Left lobe of liver (tissue), 2 donors: Measurements from ENCODE around the gene YJU2. TPM values are rescaled to one million over a fixed set of nuclear protein-coding genes. Genes with fewer than 3 reads are reported as not detected.
"Not testable (repeated sequence)": the region's sequence is repeated elsewhere in the genome, so short reads cannot be mapped to it uniquely, and the experiment has no call there.

ENCODE experiments used
- ATAC-seq: fragments of 200-7000 bp; cut with Tn5 transposase; one replicate; pipeline ENCODE4 v1.9.1; 2020; ENCODE audit warnings: mild to moderate bottlenecking, moderate library complexity
- DNase-seq: peaks from one replicate; pipeline ENCODE4 v3.0.0-alpha.2; 2020; ENCODE audit warnings: low spot score
- total RNA-seq: library from RNA; stranded (reverse); gene quantifications from one replicate; pipeline ENCODE4 v1.2.1, GENCODE V29; 2021
- donor health status: DM: no; HTN: no; CAD: no; lungs with moderate emphysema.
- donor health status: DM: no; HTN: yes; CAD: no.

YJU2 gene
- 8.1 TPM for total RNA-seq

GRCh38 chr19:4246767-4247593 lies at the start of gene YJU2:
Gene YJU2 (plus strand): TSS chr19:4247080. CDS start chr19:4247147, 67 bp downstream.
- ATAC-seq (peak; percentile 96), DNase-seq (peak; percentile 98)

GRCh38 chr19:4197228-4197624 lies 49.7 kb upstream of the YJU2 start:
- DNase-seq (no peak), ATAC-seq (no peak)

GRCh38 chr19:4197625-4198466 lies 49.0 kb upstream of the YJU2 start:
- DNase-seq = no peak
- ATAC-seq = no peak

DNA sequence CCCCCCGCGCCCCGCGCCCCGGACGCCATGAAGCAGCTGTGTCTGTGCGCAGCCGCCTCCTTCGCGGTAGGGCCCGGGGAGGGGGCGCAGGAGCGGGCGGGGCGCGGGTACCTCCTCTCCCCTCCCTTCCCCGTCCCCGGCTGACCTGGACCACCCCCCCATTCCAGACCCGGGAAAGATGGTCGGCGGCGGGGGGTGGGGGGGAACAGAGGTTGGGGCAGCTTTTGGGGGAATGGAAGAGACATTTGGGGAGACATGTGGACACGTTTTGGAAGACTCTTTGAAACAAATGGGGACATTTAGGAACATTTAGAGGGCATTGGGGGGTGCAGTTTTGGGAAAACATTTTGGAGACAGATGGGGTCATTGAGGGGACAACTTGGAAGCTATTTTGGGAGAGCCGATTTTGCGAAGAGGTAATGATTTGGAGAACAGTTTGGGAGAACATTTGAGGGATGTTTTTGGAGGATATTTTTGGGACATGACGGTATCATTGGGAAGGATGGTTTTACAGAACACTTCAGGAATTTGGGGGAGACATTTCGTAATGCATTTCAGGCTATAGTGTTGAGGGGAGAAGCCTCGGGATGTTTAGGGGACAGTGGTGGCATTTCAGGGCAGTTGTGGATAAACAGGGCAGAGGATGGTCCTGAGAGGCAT lies 48.3 kb upstream of the YJU2 start:
- no peak for DNase-seq

DNA sequence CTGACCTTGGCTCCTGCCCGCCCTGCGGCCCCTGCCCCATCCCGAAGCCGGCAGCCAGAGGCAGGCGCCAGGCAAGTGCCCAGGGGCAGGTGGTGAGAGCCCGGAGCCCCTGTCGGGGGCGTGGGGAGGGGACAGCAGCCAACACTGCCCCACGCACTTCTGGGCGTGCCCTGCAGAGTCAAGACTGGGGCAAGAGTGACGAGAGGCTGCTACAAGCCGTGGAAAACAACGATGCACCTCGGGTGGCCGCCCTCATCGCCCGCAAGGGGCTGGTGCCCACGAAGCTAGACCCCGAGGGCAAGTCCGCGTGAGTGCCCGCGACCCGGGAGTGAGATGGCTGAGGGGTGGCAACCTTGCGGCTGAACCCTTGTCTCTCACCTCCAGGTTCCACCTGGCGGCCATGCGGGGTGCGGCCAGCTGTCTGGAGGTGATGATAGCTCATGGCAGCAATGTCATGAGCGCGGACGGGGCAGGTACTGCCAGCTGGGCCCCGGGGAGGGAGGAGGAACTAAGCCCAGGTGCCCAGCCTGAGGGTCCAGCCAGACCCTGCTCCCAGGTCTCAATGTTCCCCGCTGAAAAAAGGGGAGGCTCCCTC lies 47.1 kb upstream of the YJU2 start:
- ATAC-seq = no peak

More for the DNA sequence above, 48.3 kb upstream of the YJU2 start:
- no peak for ATAC-seq

GRCh38 chr19:4200940-4201542 lies 45.8 kb upstream of the YJU2 start:
- ATAC-seq (no peak), DNase-seq (no peak)

More for the DNA sequence above, 47.1 kb upstream of the YJU2 start:
- no peak for DNase-seq

GRCh38 chr19:4201798-4202197 lies 45.1 kb upstream of the YJU2 start:
- DNase-seq (no peak), ATAC-seq (no peak)

DNA sequence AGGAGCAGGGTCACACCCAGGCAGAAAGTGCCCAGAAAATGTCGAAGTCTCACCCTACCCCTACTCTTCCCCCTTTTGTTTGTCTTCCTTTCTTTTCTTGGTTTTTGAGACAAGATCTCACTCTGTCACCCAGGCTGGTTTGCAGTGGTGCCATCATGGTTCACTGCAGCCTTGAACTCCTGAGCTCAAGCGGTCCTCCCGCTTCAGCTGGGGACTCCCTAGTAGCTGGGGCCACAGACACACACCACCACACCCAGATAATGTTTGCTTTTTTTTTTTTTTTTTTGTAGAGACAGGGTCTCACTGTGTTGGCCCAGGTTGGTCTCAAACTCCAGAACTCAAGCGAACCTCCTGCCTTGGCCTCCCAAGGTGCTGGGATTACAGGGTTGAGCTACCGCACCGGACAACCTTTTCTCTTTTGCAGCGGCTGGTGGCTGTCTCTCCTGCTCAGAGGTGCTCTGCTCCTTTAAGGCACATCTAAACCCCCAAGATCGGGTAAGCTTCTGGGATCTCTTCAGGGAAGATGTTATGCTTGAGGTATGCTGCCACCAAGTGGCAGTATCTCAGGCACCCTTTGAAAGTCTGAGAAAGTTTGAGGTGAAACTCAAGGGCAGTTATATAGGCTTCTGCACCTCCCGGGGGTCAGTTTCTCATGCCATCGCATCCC lies 39.9 kb upstream of the YJU2 start:
- ATAC-seq (peak; percentile 51), DNase-seq (no peak)

GRCh38 chr19:4208385-4209094 lies 38.3 kb upstream of the YJU2 start:
- peak; percentile 73 for ATAC-seq
- DNase-seq = no peak

DNA sequence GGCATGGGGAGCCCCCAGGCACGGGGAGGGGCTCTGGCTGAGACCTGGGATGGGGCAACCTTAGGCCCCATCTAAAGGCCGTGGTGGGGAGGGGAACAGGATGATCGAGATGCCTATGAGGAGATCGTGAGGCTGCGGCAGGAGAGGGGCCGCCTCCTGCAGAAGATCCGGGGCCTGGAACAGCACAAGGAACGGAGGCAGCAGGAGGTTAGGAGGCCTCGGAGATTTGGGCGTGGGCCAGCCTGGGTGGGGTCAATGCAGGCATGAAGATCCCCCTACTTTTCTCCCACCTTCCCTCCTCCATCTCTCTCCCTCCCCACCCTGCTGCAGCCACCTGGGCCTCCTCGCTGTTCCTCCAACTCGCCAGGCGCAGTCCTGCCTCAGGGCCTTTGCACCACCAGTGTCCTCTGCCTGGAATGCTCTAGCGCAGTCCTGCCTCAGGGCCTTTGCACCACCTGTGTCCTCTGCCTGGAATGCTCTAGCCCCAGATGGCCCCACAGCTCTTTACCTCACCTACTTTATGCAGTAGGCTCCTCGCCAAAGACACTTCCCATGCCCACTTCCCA lies 36.6 kb upstream of the YJU2 start:
- ATAC-seq = no peak
- no peak for DNase-seq

- DNase-seq (no peak), ATAC-seq (no peak)
These were observed 33.8 kb upstream of the YJU2 start for GRCh38 chr19:4213116-4213515.

DNA sequence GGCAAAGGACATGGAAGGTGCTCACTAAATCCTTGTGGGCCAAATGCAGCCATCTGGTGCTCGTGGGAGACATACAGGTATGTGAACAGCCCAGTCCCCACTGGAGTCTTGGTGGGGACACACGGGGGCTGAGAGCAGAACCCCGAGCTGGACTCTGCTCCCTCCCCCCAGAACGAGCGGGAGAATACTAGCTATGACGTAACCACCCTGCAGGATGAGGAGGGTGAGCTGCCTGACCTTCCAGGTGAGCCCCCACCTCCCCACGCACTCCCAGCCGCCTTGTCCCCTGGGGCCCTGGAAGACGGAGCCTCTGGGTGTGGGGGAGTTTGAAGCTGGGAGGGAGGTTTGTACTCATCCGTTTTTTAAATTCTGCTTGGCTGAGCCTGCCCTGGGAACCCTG lies 31.1 kb upstream of the YJU2 start:
- no peak for ATAC-seq
- DNase-seq = no peak

DNA sequence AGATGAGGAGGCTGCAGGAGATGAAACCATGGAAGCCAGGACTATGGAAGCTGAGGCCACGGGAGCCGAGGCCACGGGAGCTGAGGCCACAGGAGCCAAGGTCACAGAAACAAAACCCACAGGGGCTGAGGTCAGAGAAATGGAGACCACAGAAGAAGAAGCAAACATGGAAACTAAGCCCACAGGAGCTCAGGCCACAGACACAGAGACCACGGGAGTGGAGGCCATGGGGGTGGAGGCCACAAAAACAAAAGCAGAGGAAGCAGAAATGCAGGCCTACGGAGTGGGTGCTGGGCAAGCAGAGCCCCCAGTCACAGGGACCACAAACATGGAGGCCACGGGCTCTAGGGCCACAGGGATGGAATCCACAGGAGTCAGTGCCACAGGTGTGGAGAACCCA lies 30.0 kb upstream of the YJU2 start:
- ATAC-seq = no peak

GRCh38 chr19:4217429-4218264 lies 29.2 kb upstream of the YJU2 start:
- no peak for ATAC-seq
- DNase-seq = no peak

More for the DNA sequence above, 30.0 kb upstream of the YJU2 start:
- DNase-seq = no peak

DNA sequence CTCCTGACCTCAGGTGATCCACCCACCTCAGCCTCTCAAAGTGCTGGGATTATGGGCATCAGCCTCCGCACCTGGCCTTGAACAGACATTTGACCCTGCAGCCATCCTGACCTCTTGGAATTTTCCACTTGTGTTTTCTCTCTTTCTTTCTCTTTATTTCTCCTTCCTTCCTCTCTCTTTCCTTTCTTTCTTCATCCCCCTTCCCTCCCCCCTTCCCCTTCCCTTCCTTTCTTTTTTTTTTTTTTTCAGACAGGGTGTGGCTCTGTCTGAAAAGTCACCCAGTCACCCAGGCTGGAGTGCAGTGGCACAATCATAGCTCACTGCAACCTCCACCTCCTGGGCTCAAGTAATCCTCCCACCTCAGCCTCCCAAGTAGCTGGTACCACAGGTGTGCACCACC lies 28.4 kb upstream of the YJU2 start:
- DNase-seq, ATAC-seq: not testable (repeated sequence)

DNA sequence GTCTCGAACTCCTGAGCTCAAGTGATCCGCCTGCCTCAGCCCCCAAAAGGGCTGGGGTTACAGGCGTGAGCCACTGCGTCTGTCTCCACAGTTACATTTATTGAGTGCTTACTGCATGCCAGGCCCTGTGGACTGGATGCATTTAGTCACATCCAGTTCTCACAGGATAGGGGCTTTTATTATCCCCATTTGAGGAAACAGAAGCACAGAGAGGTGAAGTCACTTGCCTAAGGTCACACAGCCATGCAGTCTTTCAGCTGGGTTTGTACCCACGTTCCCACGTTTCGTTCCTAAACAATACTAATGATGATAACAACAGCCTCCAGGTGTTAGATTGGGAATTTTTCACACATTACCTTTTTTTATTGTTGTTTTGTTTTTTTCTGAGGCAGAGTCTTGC lies 26.7 kb upstream of the YJU2 start:
- ATAC-seq = no peak
- DNase-seq = no peak

DNA sequence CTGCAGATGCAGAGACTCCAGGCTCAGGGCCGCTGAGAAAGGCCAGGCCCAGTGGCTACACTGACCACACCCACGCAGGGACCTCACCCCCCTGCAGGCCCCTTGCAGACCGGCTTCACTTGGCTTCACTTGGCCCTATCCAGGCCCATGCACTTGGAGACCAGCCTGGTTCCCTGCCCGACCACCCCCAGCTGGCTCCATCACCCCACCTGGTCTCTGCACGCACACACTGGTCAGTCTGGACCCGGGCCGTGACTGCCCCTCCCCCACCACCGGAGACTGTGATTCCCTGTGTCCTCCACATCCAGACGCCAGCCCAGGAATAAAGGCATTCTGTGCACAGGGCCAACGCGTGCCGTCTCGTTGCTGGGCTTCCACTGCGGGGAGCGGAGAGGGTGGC lies 22.4 kb upstream of the YJU2 start:
- DNase-seq (no peak), ATAC-seq (no peak)

DNA sequence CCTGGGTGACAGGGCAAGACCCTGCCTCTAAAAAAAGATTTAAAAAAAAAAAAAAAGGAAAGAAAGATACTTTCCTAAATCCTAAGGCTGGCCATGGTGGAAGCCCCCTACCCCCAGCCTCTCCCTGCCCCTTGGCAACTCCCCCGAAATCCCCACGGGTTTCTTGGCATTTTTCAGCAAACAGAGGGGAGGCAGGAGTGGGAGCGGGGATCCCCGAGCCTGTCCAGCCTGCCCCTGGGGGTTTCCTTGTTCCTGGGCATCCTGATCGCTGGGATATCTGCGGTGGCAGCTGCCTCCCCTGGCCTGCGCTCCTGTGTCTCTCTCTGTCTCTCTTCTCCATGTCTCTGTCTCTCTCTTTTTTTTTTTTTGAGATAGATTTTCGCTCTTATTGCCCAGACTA lies 21.0 kb upstream of the YJU2 start:
- ATAC-seq (no peak), DNase-seq (no peak)
